T-cell (primary cell): ENCODE data around the gene MCEE. TPM values are rescaled to one million over a fixed set of nuclear protein-coding genes. Genes with fewer than 3 reads are reported as not detected.

Source experiments
- ATAC-seq, 4 experiments: fragments of 200-7000 bp in 3 of 4; fragments of 150-1000 bp in 1 of 4; cut with Tn5 transposase; replicated peaks in 1 of 4; 1 replicate in 3 of 4; 2 replicates in 1 of 4; pipeline ENCODE4 v1.10.0; 2021; ENCODE audit warnings: moderate library complexity in 3 of 4, mild to moderate bottlenecking in 2 of 4, moderate number of reproducible peaks in 1 of 4
- CTCF ChIA-PET, 2 donors: fragments of 300-600 bp; sonication (Branson Sonifier 250); formaldehyde crosslinking; loops; one replicate each; lab custom pipeline; 2022; ENCODE audit warnings: antibody characterized with exemption in 2 of 2; lab: Charles Lee
- POLR2A ChIA-PET, 2 donors: fragments of 300-600 bp; sonication (Branson Sonifier 250); formaldehyde crosslinking; loops; one replicate each; lab custom pipeline; 2022; ENCODE audit warnings: antibody characterized with exemption in 2 of 2; lab: Charles Lee
- DNase-seq, 35 experiments: peaks; one replicate each; pipeline versions ENCODE4 v3.0.0 to v3.0.0-alpha.2; 2013 to 2023
- H3K27ac ChIP-seq: one replicate; pipeline ENCODE4 v1.5.1; 2013; ENCODE audit warnings: low read length
- H3K27me3 ChIP-seq, 2 experiments: replicated peaks in 1 of 2; 1 replicate in 1 of 2; 2 replicates in 1 of 2; pipeline versions ENCODE4 v1.6.1 to v1.7.0; 2013; ENCODE audit warnings: low read length in 1 of 2, mixed read lengths in 1 of 2; ENCODE audit not compliant: control insufficient read depth in 2 of 2, insufficient read depth in 2 of 2; ENCODE audit errors: extremely low read depth in 1 of 2
- H3K36me3 ChIP-seq, 2 donors: 1 replicate in 1 of 2; 2 replicates in 1 of 2; pipeline versions ENCODE4 v1.6.1 to v1.7.0; 2013; ENCODE audit warnings: low read length in 1 of 2; ENCODE audit not compliant: control insufficient read depth in 2 of 2, insufficient read depth in 1 of 2; ENCODE audit errors: extremely low read depth in 1 of 2
- H3K4me1 ChIP-seq, 2 experiments: 1 replicate in 1 of 2; 2 replicates in 1 of 2; pipeline versions ENCODE4 v1.6.1 to v1.7.0; 2013; ENCODE audit warnings: low read length in 2 of 2, mixed read lengths in 1 of 2; ENCODE audit not compliant: insufficient read depth in 2 of 2, control insufficient read depth in 1 of 2; ENCODE audit errors: extremely low read depth in 1 of 2
- H3K4me3 ChIP-seq, 2 donors: 1 replicate in 1 of 2; 2 replicates in 1 of 2; pipeline versions ENCODE4 v1.5.1 to v1.7.0; 2013; ENCODE audit warnings: mild to moderate bottlenecking in 2 of 2, low read length in 1 of 2, moderate library complexity in 1 of 2; ENCODE audit not compliant: control insufficient read depth in 1 of 2; ENCODE audit errors: extremely low read depth in 1 of 2
- H3K9me3 ChIP-seq: 2 replicates; pipeline ENCODE4 v1.7.0; 2013
- H3K27ac Mint-ChIP-seq, 2 donors: one replicate each; pipeline ENCODE4 v1.8.0; 2020 to 2021; ENCODE audit warnings: mild to moderate bottlenecking in 2 of 2, mixed read lengths in 2 of 2
- H3K27me3 Mint-ChIP-seq, 2 donors: one replicate each; pipeline ENCODE4 v1.8.0; 2021 to 2022; ENCODE audit warnings: mixed read lengths in 2 of 2
- H3K36me3 Mint-ChIP-seq: one replicate; pipeline ENCODE4 v1.8.0; 2021; ENCODE audit warnings: mixed read lengths
- H3K4me1 Mint-ChIP-seq, 3 donors: one replicate each; pipeline ENCODE4 v1.8.0; 2020 to 2022; ENCODE audit warnings: mixed read lengths in 3 of 3, mild to moderate bottlenecking in 1 of 3
- H3K4me3 Mint-ChIP-seq, 3 donors: one replicate each; pipeline ENCODE4 v1.8.0; 2020 to 2022; ENCODE audit warnings: mild to moderate bottlenecking in 3 of 3, mixed read lengths in 3 of 3, moderate library complexity in 3 of 3
- H3K9me3 Mint-ChIP-seq, 3 donors: one replicate each; pipeline ENCODE4 v1.8.0; 2020 to 2022; ENCODE audit warnings: mixed read lengths in 3 of 3
- WGBS: methylation state at CpG from one replicate; pipeline ENCODE4 v1.1.5; 2013; ENCODE audit warnings: missing lambda C conversion rate; ENCODE audit not compliant: insufficient coverage; 5-methylcytosine and 5-hydroxymethylcytosine counted together
- total RNA-seq, 35 experiments: library from RNA in 6 of 35; stranded (reverse) in 6 of 35; fragments of 120-200 nt in 1 of 35; gene quantifications; one replicate each; pipeline versions ENCODE4 v1.2.1 to v1.2.4 and lab custom pipeline; 2013 to 2026

Gene MCEE
- total RNA-seq, 5 donors from 2014 or later (not counting 1 experiment from before 2014, with no cell fraction given) = 13.7 to 22.4 (median 19.5) TPM

GRCh38 chr2:71156573-71156972, 26.5 kb upstream of the MCEE start:
- no peak for DNase-seq
- Histone ChIP-seq H3K4me3 (no peak overlapping the region), H3K36me3 (no peaks in the 10 kb centered on the region), H3K27me3 (peaks cover 0 to 15% of the 10 kb centered on the region in 2 experiments), H3K4me1 (peaks cover 0 to 8% of the 10 kb centered on the region in 2 experiments), H3K27ac (no peak overlapping the region), H3K9me3 (no peaks in the 10 kb centered on the region)
- WGBS = 91% methylated on average over 5 of the region's 6 CpGs
- Mint-ChIP-seq H3K9me3 (no peaks in the 10 kb centered on the region), H3K27ac (no peak overlapping the region), H3K4me1 (peaks cover 6 to 9% (median 8%) of the 10 kb centered on the region in 3 donors), H3K36me3 (no peaks in the 10 kb centered on the region), H3K27me3 (peaks cover 4 to 11% of the 10 kb centered on the region in 2 donors), H3K4me3 (no peak overlapping the region)
- ChIA-PET POLR2A (no interaction called here), CTCF (interaction anchor here (0.6 to 1.5 kb wide), 4 partner anchors 12 to 175 kb away, joined by 3 read pairs; partner anchors contain the start of gene ZNF638 (in 1 of the 2))
- no peak for ATAC-seq

GRCh38 chr2:71155846-71156245, 25.8 kb upstream of the MCEE start:
- no peaks in the 10 kb centered on the region for H3K9me3 Mint-ChIP-seq
- H3K36me3 Mint-ChIP-seq = no peaks in the 10 kb centered on the region
- no peak overlapping the region for H3K4me3 ChIP-seq
- H3K27ac Mint-ChIP-seq = no peak overlapping the region
- no peak overlapping the region for H3K27ac ChIP-seq
- H3K27me3 ChIP-seq = peaks cover 0 to 15% of the 10 kb centered on the region in 2 experiments
- H3K4me3 Mint-ChIP-seq = no peak overlapping the region
- no peaks in the 10 kb centered on the region for H3K36me3 ChIP-seq
- peaks cover 0 to 8% of the 10 kb centered on the region in 2 experiments for H3K4me1 ChIP-seq
- DNase-seq (no peak), ATAC-seq (no peak)
- ChIA-PET CTCF (interaction anchor here (0.6 to 1.5 kb wide), 2 partner anchors 11 to 144 kb away, joined by 3 read pairs; no protein-coding TSS in a partner anchor), POLR2A (no interaction called here)
- peaks cover 6 to 9% (median 8%) of the 10 kb centered on the region in 3 donors for H3K4me1 Mint-ChIP-seq
- H3K9me3 ChIP-seq = no peaks in the 10 kb centered on the region
- 97% methylated on average over 2 of the region's 4 CpGs for WGBS
- peaks cover 4 to 11% of the 10 kb centered on the region in 2 donors for H3K27me3 Mint-ChIP-seq

GRCh38 chr2:71154798-71155197, 24.8 kb upstream of the MCEE start:
- ChIA-PET POLR2A (no interaction called here), CTCF (interaction anchor here in 1 of 2 donors (0.5 kb wide), 1 partner anchor 61 kb away, joined by 3 read pairs; no protein-coding TSS in a partner anchor)
- Mint-ChIP-seq H3K4me3 (no peak overlapping the region), H3K4me1 (peaks cover 6 to 9% (median 8%) of the 10 kb centered on the region in 3 donors), H3K27me3 (peaks cover 4 to 11% of the 10 kb centered on the region in 2 donors), H3K27ac (no peak overlapping the region), H3K36me3 (peaks cover 4% of the 10 kb centered on the region), H3K9me3 (no peaks in the 10 kb centered on the region)
- Histone ChIP-seq H3K27ac (no peak overlapping the region), H3K27me3 (peaks cover 0 to 15% of the 10 kb centered on the region in 2 experiments), H3K4me1 (peaks cover 0 to 8% of the 10 kb centered on the region in 2 experiments), H3K4me3 (no peak overlapping the region), H3K9me3 (no peaks in the 10 kb centered on the region), H3K36me3 (peaks cover 0 to 7% of the 10 kb centered on the region in 2 donors)
- 53% methylated on average over 5 of the region's 6 CpGs for WGBS
- ATAC-seq = no peak
- DNase-seq = peak in 2 of 35 experiments; percentile 4 to 9

- H3K27ac Mint-ChIP-seq = no peak overlapping the region
- DNase-seq = no peak
- ChIA-PET POLR2A (no interaction called here), CTCF (no interaction called here)
- no peaks in the 10 kb centered on the region for H3K9me3 ChIP-seq
- no peak for ATAC-seq
- H3K36me3 Mint-ChIP-seq = peaks cover 9% of the 10 kb centered on the region
- peaks cover 4 to 11% of the 10 kb centered on the region in 2 donors for H3K27me3 Mint-ChIP-seq
- 100% methylated on average over 3 of the region's 8 CpGs for WGBS
- peaks cover 0 to 15% of the 10 kb centered on the region in 2 experiments for H3K27me3 ChIP-seq
- no peaks in the 10 kb centered on the region for H3K9me3 Mint-ChIP-seq
- H3K27ac ChIP-seq = no peak overlapping the region
- H3K4me3 ChIP-seq = no peak overlapping the region
- H3K4me3 Mint-ChIP-seq = no peak overlapping the region
- H3K4me1 ChIP-seq = peaks cover 0 to 8% of the 10 kb centered on the region in 2 experiments
- peaks cover 6 to 9% (median 8%) of the 10 kb centered on the region in 3 donors for H3K4me1 Mint-ChIP-seq
- H3K36me3 ChIP-seq = peaks cover 0 to 10% of the 10 kb centered on the region in 2 donors
These were observed 24.2 kb upstream of the MCEE start for GRCh38 chr2:71154279-71154678.

DNA sequence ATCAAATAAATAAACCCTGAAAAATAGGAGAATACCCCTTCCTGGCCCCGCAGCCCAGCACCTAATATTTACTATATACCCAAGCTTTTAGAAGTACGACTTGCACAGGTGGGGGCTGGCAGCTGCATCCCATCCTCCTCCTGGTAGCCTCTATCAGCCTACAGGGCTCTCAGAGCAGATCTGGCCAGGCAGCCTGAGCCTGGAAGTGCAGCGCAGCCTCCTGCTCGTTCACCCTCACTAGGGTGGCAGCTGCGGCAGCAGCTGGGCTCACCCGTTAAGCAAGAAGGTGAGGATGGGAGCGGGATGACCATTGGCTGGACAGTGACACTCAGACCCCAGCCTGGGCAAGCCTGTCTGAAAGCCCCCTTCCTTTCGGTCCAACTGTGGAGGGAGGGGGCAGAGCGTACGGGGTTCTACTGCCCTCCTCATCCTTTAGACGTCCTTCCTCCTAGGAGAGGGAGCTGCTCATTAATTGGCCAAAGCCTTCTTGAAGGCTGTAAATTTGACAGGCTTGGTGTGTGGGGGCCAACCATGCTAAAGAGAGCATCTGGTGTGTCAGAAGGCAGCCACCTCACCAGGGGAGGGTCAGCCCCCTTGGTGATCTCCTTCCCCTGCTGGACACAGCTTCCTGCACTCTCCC, 23.7 kb upstream of the MCEE start:
- 93% methylated on average over 4 of the region's 11 CpGs for WGBS
- peaks cover 6 to 9% (median 8%) of the 10 kb centered on the region in 3 donors for H3K4me1 Mint-ChIP-seq
- POLR2A ChIA-PET = no interaction called here

GRCh38 chr2:71151620-71152019, 21.6 kb upstream of the MCEE start:
- Mint-ChIP-seq H3K27me3 (peaks cover 3 to 4% of the 10 kb centered on the region in 2 donors), H3K36me3 (peaks cover 31% of the 10 kb centered on the region), H3K4me1 (no peaks in the 10 kb centered on the region), H3K27ac (no peak overlapping the region), H3K9me3 (no peaks in the 10 kb centered on the region), H3K4me3 (no peak overlapping the region)
- ATAC-seq (no peak), DNase-seq (no peak)
- ChIA-PET CTCF (interaction anchor here in 1 of 2 donors (0.9 kb wide), 1 partner anchor 148 kb away, joined by 4 read pairs; no protein-coding TSS in a partner anchor), POLR2A (no interaction called here)
- Histone ChIP-seq H3K4me3 (no peak overlapping the region), H3K4me1 (no peaks in the 10 kb centered on the region), H3K36me3 (peaks cover 0 to 35% of the 10 kb centered on the region in 2 donors), H3K27me3 (peaks cover 0 to 6% of the 10 kb centered on the region in 2 experiments), H3K9me3 (no peaks in the 10 kb centered on the region), H3K27ac (no peak overlapping the region)
- WGBS = 100% methylated on average over 1 of the region's 1 CpG

More for the DNA sequence above, 23.7 kb upstream of the MCEE start:
- ATAC-seq (no peak), DNase-seq (no peak)
- Histone ChIP-seq H3K27me3 (peaks cover 0 to 15% of the 10 kb centered on the region in 2 experiments), H3K9me3 (no peaks in the 10 kb centered on the region), H3K27ac (no peak overlapping the region), H3K36me3 (peaks cover 0 to 16% of the 10 kb centered on the region in 2 donors), H3K4me3 (no peak overlapping the region), H3K4me1 (peaks cover 0 to 8% of the 10 kb centered on the region in 2 experiments)
- peaks cover 14% of the 10 kb centered on the region for H3K36me3 Mint-ChIP-seq
- no peak overlapping the region for H3K27ac Mint-ChIP-seq
- CTCF ChIA-PET = no interaction called here
- no peaks in the 10 kb centered on the region for H3K9me3 Mint-ChIP-seq
- no peak overlapping the region for H3K4me3 Mint-ChIP-seq
- peaks cover 4 to 11% of the 10 kb centered on the region in 2 donors for H3K27me3 Mint-ChIP-seq
